Globus pallidus (tissue), 1 donor: ENCODE data around the gene ACER3.
"Not testable (repeated sequence)": the region's sequence is repeated elsewhere in the genome, so short reads cannot be mapped to it uniquely, and the experiment has no call there.

Experiments
- DNase-seq: peaks from one replicate; pipeline ENCODE4 v3.0.0-alpha.2; 2015; ENCODE audit warnings: low spot score

ACER3 gene

DNA sequence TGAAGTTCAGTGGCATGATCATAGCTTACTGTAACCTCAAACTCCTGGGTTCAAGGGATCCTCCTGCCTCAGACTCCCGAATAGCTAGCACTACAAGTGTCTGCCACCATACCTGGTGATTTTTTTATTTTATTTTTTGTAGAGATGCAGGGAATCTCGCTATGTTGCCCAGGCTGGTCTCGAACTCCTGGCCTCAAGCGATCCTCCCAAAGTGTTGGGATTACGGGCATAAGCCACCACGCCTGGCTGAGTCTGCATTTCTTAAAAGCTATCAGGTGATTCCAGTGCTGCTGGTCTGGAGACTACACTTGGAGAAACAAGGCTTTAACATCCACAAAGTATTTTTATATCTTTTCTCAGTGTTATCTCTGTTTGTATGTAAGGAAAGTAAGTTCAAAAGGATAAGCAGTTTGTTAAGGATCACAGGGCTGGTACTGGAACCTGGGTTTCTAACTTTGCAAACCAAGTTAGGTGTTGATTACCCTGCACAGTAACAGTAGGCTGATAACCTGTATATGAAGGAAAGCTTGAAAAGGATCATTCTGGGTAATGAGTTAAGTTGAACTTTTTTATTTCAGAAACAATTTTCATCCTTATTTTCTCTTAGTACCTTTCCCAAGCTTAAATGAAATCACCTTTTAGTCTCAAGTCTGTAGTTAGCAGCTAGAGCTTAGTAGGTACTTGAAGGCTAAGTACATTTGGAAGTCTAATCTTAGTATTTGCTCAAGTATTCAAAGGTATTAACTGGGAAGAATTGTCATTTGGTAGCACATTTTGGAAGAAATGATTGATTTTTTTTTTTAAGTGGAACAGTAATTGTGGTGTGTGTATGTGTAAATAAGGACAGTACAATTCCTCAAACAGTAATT is 12.5 kb downstream of the ACER3 start:
- no peak for DNase-seq

DNA sequence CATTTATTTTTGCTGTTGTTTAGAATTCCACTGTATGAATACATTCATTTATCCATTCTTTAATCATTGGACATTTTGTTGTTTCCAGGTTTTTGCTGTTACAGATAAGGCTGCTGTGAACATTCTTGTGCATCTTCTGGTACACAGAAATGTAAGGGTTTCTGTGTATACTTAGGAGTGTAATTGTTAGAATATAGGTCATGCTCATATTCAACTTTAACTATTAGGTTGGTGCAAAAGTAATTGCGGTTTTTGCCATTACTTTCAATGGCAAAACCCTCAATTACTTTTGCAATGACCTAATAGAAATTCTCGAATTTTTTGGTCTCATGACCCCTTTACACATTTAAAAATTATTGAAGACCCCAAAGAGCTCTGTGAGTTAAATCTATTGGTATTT is 17.3 kb downstream of the ACER3 start:
- no peak for DNase-seq

DNA sequence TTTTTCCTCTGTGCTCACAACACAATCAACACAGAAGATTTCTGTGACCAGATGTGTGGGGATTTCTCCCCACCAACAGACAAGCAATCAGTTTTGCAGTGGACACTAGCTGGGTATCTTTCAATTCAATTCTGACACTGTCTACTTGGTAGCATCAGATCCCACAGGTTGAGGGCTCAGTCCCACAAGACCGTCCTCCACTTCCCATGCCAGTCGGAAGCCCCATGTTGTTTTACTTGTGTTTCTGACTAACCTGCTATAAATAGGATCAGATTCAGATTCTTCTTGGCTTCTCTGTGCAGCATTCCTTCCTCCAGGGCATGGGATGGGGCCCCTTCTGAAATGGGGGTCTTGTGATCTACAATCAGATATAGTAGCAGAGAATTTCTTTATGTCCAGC is 19.6 kb downstream of the ACER3 start:
- peak; percentile 89 for DNase-seq

- DNase-seq = no peak
These were observed 20.2 kb downstream of the ACER3 start for GRCh38 chr11:76880956-76881355.

DNA sequence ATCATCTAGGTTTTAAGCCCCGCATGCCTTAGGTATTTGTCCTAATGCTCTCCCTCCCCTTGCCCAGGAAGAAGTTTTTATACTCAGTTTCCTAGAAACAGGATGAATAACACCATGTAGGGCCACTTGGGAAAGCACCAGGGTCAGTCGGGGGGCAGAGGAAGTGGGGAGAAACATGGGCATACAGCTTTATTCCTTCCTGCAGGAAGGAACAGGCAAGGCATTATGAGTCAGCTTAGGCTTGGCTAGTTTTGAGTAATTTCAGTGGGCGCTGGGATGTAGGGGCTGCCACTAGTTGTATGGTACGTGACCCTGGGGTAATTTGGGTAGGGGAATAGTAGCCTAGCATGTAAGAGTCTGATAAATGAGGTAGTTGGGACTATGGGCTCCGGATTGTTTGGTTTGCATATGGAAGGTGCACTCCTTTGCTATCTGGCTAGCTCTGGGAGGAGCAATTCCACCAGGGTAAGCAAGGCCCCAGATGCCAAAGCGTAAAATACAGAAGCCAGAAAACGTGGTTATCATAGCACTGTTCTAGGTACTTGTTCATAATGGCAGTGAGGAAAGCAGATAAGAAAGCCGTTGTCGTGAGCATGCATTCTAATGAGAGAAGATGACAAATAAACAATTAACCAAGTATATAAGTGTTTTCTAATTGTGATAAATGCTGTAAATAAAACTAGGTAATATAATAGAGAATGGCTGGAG is 24.8 kb downstream of the ACER3 start:
- DNase-seq = no peak

- DNase-seq = no peak
These were observed 28.3 kb downstream of the ACER3 start for GRCh38 chr11:76888989-76889388.

DNA sequence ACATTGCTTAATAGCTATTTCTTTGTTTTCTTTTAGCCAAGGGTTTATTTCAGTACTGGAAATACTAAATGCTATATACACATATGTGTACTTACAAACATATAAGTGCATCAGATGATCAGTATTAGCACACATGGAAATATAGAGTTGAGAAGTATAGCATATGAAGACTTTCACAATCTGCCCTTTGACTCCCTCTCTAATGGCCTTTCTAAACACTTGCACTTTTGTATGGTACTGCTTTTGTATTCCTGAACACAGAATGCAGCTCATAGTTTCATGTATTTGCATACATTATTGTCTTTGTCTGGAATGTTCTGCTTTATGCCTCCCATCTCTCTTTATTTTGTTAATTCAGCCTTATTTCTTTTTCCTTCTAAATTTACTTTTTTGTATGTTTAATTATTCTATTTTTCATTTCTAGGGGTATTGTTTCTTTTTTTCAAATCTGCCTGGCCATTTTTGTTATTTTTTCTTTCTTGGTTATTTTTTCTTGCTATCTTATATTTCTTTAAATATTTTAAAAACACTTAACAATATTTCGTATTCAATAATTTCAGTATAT is 28.8 kb downstream of the ACER3 start:
- peak; percentile 74 for DNase-seq

- no peak for DNase-seq
These were observed 29.6 kb downstream of the ACER3 start for GRCh38 chr11:76890329-76890728.

DNA sequence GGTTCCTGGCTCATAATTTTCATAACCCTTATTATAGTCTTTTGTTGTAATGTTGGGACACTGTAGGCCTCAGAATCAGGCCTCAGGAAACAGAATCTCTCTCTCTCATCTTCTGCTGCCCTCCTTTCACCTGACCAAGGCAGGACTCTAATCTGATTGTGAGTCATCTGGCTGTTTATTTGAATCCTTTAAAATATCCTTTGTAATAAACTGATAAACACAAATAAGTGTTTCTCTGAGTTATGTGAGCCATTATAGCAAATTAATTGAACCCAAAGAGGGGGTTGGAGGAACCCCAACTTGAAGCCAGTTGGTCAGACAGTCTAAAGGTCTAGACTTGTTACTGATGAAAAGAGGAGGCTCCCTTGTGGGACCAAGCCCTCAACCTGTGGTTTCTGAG is 30.6 kb downstream of the ACER3 start:
- no peak for DNase-seq

GRCh38 chr11:76891793-76892192 is 31.1 kb downstream of the ACER3 start:
- peak; percentile 60 for DNase-seq

DNA sequence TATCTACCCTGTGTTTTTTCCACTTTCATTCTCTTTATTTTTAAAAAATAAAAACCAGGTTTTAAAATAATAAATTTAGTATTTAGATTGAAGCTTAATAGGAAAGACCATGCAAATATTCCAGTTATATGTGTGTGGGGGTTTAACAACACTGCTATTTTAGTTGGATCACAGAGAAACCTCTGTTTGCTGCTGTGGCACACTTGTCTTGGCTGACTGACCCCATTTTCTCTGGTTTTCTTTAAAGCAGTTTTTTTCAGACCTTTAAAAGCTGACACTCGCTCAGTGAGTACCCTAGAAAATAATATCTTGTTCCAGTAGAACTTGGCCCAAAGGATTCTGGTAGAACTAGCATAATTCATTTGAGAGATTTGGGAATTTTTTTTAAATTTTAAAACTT is 31.6 kb downstream of the ACER3 start:
- peak; percentile 82 for DNase-seq

DNA sequence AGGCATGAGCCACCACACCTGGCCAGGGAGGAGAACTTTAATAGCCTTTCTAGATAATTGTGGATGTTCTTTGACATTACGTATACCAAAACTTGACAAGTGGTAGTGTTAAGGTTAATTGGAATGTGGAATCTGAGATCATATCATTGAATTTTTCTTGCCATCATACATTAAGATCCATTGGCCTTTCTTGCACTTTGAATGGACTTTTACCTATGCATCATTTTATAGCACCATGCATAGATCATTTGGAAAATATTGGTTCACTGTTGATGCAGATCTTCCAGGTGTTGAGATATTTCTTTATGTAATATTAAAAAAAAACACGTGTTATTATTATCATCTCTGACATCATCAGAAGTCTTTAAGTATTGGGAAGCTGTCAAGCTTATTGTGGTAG is 36.5 kb downstream of the ACER3 start:
- DNase-seq = no peak

GRCh38 chr11:76901144-76901543 is 40.4 kb downstream of the ACER3 start:
- DNase-seq = no peak

- not testable (repeated sequence) for DNase-seq
These were observed 40.9 kb downstream of the ACER3 start for GRCh38 chr11:76901622-76902021.

DNA sequence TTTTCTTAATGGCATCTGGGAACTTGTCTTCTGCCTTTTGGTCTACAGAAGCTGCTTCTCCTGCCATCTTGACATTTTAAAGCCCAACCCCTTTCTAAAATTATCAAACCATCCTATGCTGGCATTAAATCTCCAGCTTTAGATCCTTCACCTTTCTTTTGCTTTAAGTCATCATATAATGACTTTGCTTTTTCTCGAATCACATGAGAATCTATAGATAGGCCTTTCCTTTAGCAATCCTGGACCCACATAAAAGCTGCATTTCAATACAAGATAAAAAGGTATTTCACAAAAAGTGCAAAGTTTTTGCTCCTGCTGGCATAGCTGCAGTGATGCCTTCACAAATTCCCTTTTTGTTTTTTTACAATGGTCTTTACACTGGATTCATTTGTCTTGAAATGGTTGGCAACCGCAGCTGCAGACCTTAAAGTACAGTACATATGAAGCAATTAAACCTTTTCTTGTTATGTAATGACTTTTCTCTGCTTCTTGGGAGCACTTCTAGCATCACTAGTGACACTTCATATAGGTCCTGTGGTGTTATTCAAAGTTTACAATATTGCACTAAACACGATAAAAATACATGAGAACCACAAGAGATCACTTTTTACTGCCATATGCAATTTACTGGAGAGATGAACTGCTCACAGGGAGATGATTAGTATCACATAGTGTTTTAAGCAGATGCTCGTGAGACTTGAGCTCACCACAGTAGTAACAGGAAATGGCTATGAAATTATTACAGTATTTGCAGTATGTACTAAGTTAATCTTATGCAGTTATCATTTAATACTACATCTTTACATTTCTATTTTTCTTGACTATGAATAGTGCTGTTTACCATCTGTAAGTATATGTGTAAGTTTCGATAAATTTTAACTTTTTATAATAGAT is 41.6 kb downstream of the ACER3 start:
- DNase-seq = no peak

DNA sequence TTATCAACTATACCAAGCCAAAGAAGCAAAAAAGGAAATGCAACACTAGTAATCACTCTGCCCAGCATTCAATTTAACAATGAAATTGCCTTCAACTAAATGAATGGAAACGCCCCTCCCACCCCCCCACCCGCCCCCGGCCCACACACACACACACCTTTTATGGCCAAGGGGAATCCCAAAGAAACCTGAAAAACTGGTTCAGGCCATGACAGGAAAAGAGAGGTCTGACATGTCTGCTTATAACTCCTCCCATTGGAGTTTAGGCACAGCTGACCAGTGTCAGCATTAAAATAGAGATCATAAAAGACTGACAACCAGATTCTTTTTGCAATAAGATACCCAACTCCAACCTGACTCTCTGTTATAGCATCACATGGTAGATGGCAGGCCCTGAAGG is 42.6 kb downstream of the ACER3 start:
- no peak for DNase-seq

DNA sequence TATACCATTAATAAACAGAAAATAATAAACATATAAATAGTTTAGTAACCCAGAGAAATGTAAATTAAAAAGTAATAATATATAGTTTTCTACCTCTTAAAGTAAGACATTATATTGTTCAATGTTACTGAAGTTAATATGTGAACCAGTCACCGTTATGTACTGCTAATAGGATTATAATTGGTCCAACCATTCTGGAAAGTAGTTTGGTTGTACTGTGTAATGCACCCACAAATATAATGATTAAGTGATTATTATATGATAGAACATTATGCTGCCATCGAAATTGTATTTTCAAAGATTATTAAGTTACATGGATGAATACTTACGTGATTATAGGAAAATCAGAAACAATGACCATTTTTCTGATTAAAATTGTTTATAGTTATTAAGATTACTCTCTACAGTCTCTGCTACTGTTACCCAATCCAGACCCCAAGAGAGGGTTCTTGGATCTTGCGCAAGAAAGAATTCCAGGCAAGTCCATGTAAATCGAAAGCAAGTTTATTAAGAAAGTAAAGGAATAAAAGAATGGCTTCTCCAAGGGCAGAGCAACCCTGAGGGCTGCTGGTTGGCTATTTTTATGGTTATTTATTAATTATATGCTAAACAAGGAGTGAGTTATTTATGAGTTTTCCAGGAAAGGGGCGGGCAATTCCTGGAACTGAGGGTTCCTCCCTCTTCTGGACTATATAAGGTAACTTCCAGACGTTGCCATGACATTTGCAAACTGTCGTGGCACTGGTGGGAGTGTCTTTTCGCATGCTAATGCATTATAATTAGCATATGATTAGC is 50.1 kb downstream of the ACER3 start:
- DNase-seq = no peak

DNA sequence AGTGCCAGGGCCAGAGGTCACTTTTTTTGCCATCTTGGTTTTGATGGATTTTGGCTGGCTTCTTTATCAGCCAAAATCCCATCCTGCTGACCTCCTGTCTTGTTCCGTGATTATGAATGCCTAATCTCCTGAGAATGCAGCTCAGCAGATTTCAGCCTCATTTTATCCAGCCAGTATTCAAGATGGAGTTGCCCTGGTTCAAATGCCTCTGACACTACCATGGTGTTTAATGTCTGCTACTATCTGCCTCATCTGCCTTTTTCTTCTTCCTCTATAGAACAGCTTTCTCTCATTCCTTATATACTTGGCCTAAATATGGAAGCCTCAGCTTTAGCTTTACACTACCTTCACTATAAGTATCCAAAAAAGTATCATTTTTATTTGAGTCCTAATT is 50.7 kb downstream of the ACER3 start:
- DNase-seq = no peak

DNA sequence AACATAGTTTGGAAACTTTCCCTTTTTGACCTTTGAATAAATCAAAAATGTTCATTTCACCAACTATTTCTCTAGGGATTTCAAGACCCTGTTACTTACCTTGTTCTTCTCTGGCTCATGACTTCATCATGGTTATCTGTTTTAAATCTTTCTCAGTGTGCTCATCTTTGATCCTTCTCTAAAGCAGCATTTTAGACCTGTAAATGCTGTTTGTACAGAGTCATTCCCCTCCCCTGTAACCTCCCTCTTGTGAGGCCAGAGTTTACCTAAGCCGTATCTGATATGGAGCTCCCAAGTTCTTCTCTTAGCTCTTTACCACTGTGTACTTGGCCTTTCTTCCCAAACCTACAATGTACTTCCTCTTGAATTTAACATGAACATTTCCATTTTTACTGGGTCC is 56.0 kb downstream of the ACER3 start:
- DNase-seq = no peak

DNA sequence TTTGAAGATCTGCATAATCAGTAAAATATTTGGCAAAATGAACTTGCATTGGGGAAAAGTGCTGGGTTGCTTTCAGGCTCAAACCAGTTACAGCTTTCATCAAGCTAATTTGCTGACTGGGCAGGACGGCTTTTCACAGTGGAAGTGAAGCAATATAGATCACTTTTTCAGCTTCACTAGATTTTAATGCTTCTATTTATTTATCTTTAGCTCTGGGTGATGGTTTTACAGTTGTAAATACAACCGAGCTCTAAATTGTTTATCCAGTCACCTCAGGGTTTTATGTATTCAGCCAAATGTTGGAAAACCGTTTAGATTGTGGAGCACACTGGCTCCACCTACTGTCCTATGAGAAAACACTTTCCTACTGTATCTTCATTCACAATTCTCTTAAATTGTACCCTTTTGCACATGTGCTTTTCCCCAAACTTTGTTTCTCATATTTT is 58.2 kb downstream of the ACER3 start:
- DNase-seq = peak; percentile 84

DNA sequence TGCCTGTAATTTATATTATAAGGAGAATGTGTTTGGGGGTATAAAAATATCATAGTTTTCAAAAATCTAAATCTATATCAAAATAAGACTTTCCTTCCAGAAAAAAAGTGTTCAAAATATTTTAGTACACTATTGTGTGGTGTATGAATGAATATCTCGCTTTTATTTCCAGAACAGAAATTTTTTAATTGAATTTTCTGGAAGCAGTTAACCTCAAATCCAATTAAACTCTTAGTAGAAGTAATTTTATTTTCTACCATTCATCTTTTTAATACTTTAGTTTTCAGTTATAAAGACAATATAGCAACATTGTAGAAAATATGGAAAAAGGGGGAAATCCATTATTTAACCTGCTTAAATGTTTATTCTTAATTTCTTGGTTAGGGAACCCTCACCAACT is 58.7 kb downstream of the ACER3 start:
- no peak for DNase-seq
